ENCODE data around the gene TJP2.

GRCh38 chr9:69265891-69266290 is 91.8 kb downstream of the TJP2 start:
- TF ChIP-seq CTCF (IDR thresholded peaks at IDR 0.05; ENCODE audit: poor library complexity, severe bottlenecking): no peak
- TF ChIP-seq RAD21 (conservative IDR thresholded peaks at IDR 0.05): no peak
- no peak for TF ChIP-seq REST (IDR thresholded peaks at IDR 0.05; ENCODE audit: borderline replicate concordance)
- TF ChIP-seq POLR2AphosphoS5 (IDR thresholded peaks at IDR 0.05): no peak
- no peak for TF ChIP-seq EP300 (conservative IDR thresholded peaks at IDR 0.05; ENCODE audit: poor library complexity, severe bottlenecking)
- no peak for TF ChIP-seq EZH2 (IDR thresholded peaks at IDR 0.05; ENCODE audit: borderline replicate concordance, insufficient read depth, low read length, poor library complexity, severe bottlenecking)
- TF ChIP-seq MXI1 (conservative IDR thresholded peaks at IDR 0.05; ENCODE audit: poor library complexity, severe bottlenecking): no peak
- no peak for TF ChIP-seq TAF1 (IDR thresholded peaks at IDR 0.05; ENCODE audit: low read depth)
- TF ChIP-seq SMC3 (conservative IDR thresholded peaks at IDR 0.05; ENCODE audit: poor library complexity): no peak

Data from neural cell (in vitro differentiated cells).